IMR-90 (cell line): ENCODE results near the gene PMS2. TPM values are rescaled to one million over a fixed set of nuclear protein-coding genes. Genes with fewer than 3 reads are reported as not detected.

Experiments
- ATAC-seq: fragments of 200-7000 bp; cut with Tn5 transposase; 2 replicates; pipeline ENCODE4 v1.9.1; 2020; ENCODE audit warnings: low read depth, mild to moderate bottlenecking, moderate library complexity
- BruUV-seq: library from RNA; stranded (reverse); fragments of 400-500 nt; replicated peaks from 2 replicates; lab custom pipeline; 2021; lab: Mats Ljungman, UMichigan
- CTCF ChIA-PET: fragments of 300-600 bp; formaldehyde crosslinking; extraction: SDS; loops from one replicate; lab custom pipeline; 2021; ENCODE audit warnings: antibody characterized with exemption; lab: Yijun Ruan, JAX
- POLR2A ChIA-PET: fragments of 300-600 bp; sonication (Branson Sonifier 250); formaldehyde crosslinking; loops from one replicate; lab custom pipeline; 2022; ENCODE audit warnings: antibody characterized with exemption; ENCODE audit not compliant: unreplicated experiment; lab: Charles Lee
- DNase-seq: peaks from one replicate; pipeline ENCODE4 v3.0.0; 2013
- H2AFZ ChIP-seq: replicated peaks from 2 replicates; pipeline ENCODE3; 2013; ENCODE audit warnings: low read length, mild to moderate bottlenecking; ENCODE audit not compliant: poor library complexity
- H2AK5ac ChIP-seq: 2 replicates; pipeline ENCODE4 v1.6.1; 2013; ENCODE audit warnings: low read depth, low read length, inconsistent platforms
- H2AK9ac ChIP-seq: replicated peaks from 2 replicates; pipeline ENCODE3; 2013; ENCODE audit warnings: mild to moderate bottlenecking, low read depth, low read length, moderate library complexity; ENCODE audit not compliant: poor library complexity
- H2BK120ac ChIP-seq: 2 replicates; pipeline ENCODE4 v1.6.1; 2013; ENCODE audit warnings: low read depth, low read length, inconsistent platforms
- H2BK15ac ChIP-seq: 3 replicates; pipeline ENCODE4 v1.6.1; 2013; ENCODE audit warnings: low read depth, low read length, inconsistent platforms
- H2BK20ac ChIP-seq: 2 replicates; pipeline ENCODE4 v1.6.1; 2013; ENCODE audit warnings: low read depth, mild to moderate bottlenecking, inconsistent platforms, low read length, moderate library complexity
- H2BK5ac ChIP-seq: 2 replicates; pipeline ENCODE4 v1.6.1; 2013; ENCODE audit warnings: mild to moderate bottlenecking, low read depth, low read length, inconsistent platforms; ENCODE audit not compliant: poor library complexity, severe bottlenecking
- H3K14ac ChIP-seq: replicated peaks from 2 replicates; pipeline ENCODE4 v1.6.1; 2013; ENCODE audit warnings: low read depth, low read length, inconsistent platforms
- H3K18ac ChIP-seq: 2 replicates; pipeline ENCODE4 v1.6.1; 2013; ENCODE audit warnings: low read depth, low read length, control low read depth
- H3K23ac ChIP-seq: 2 replicates; pipeline ENCODE4 v1.6.1; 2013; ENCODE audit warnings: low read depth, low read length, inconsistent platforms
- H3K27ac ChIP-seq: 2 replicates; pipeline ENCODE4 v1.5.1; 2013; ENCODE audit warnings: mild to moderate bottlenecking, control low read depth, low read length; ENCODE audit not compliant: insufficient read depth
- H3K27me3 ChIP-seq: 2 replicates; pipeline ENCODE4 v1.6.1; 2013; ENCODE audit warnings: low read length; ENCODE audit not compliant: control insufficient read depth, insufficient read depth
- H3K36me3 ChIP-seq: 2 replicates; pipeline ENCODE4 v1.6.1; 2013; ENCODE audit warnings: low read length, mixed read lengths; ENCODE audit not compliant: control insufficient read depth, insufficient read depth
- H3K4ac ChIP-seq: 2 replicates; pipeline ENCODE4 v1.6.1; 2013; ENCODE audit warnings: low read depth, low read length, inconsistent platforms
- H3K4me1 ChIP-seq: 2 replicates; pipeline ENCODE4 v1.6.1; 2013; ENCODE audit warnings: low read length, mixed read lengths; ENCODE audit not compliant: control insufficient read depth, insufficient read depth
- H3K4me2 ChIP-seq: 2 replicates; pipeline ENCODE4 v1.6.1; 2013; ENCODE audit warnings: low read depth, mild to moderate bottlenecking, control low read depth, low read length, moderate library complexity
- H3K4me3 ChIP-seq: 2 replicates; pipeline ENCODE4 v1.5.1; 2013; ENCODE audit warnings: low read depth, mild to moderate bottlenecking, control low read depth, low read length, moderate library complexity; ENCODE audit not compliant: insufficient read depth
- H3K56ac ChIP-seq: 2 replicates; pipeline ENCODE4 v1.6.1; 2013; ENCODE audit warnings: low read length, inconsistent platforms; ENCODE audit not compliant: insufficient read depth; ENCODE audit errors: extremely low read depth
- H3K79me1 ChIP-seq, 2 experiments: 2 replicates each; pipeline ENCODE4 v1.6.1; 2013; ENCODE audit warnings: low read length in 2 of 2, inconsistent platforms in 1 of 2, low read depth in 1 of 2
- H3K9ac ChIP-seq: 2 replicates; pipeline ENCODE4 v1.6.1; 2013; ENCODE audit warnings: low read depth, low read length, control low read depth
- H3K9me1 ChIP-seq: 2 replicates; pipeline ENCODE4 v1.6.1; 2013; ENCODE audit warnings: low read length, inconsistent platforms; ENCODE audit not compliant: insufficient read depth
- H3K9me3 ChIP-seq: 2 replicates; pipeline ENCODE4 v1.6.1; 2013; ENCODE audit warnings: low read length; ENCODE audit not compliant: control insufficient read depth, insufficient read depth
- H4K20me1 ChIP-seq: 2 replicates; pipeline ENCODE4 v1.6.1; 2013; ENCODE audit warnings: low read length, inconsistent platforms; ENCODE audit not compliant: insufficient read depth
- H4K5ac ChIP-seq: 2 replicates; pipeline ENCODE4 v1.6.1; 2013; ENCODE audit warnings: mild to moderate bottlenecking, low read depth, low read length, control low read depth
- H4K8ac ChIP-seq, 2 experiments: 2 replicates each; pipeline ENCODE4 v1.6.1; 2013; ENCODE audit warnings: low read depth in 2 of 2, low read length in 2 of 2, control low read depth in 1 of 2, inconsistent platforms in 1 of 2
- H4K91ac ChIP-seq: 2 replicates; pipeline ENCODE4 v1.6.1; 2013; ENCODE audit warnings: low read depth, low read length, inconsistent platforms; ENCODE audit not compliant: insufficient read depth
- POLR2A ChIP-seq: IDR thresholded peaks from 2 replicates; pipeline ENCODE4 v1.6.1; 2012; ENCODE audit warnings: mild to moderate bottlenecking, low read depth, low read length
- WGBS, 2 experiments: methylation state at CpG; one replicate each; pipeline versions ENCODE4 v1.1.5 to v1.1.7; 2013; ENCODE audit warnings: missing lambda C conversion rate in 2 of 2; ENCODE audit not compliant: insufficient read length in 1 of 2; ENCODE audit errors: extremely low coverage in 2 of 2; 5-methylcytosine and 5-hydroxymethylcytosine counted together
- dilution Hi-C: fragments of 300-500 bp; cut with HindIII; formaldehyde crosslinking; loops from one replicate; pipeline ENCODE4 v1.14.3; 2018; ENCODE audit warnings: low sequenced_read_pairs; ENCODE audit not compliant: unreplicated experiment
- in situ Hi-C: fragments of 300-500 bp; cut with MboI; formaldehyde crosslinking; loops from 3 replicates; pipeline ENCODE4 v1.14.3; 2019; ENCODE audit warnings: low sequenced_read_pairs, inconsistent platforms, mixed read lengths
- intact Hi-C: fragments of 100-400 bp; cut with micrococcal nuclease; formaldehyde crosslinking; loops from 2 replicates; pipeline ENCODE4 v1.10.0; 2022
- polyA plus RNA-seq, 3 experiments: library from polyadenylated mRNA; depleted of rRNA; stranded (reverse); fragments of >200 nt; gene quantifications; 2 replicates each; pipeline ENCODE4 v1.2.3, GENCODE V29; 2012; ENCODE audit warnings: low replicate concordance in 1 of 3
- total RNA-seq: library from RNA; depleted of rRNA; stranded (reverse); fragments of >200 nt; gene quantifications from 2 replicates; pipeline ENCODE4 v1.2.3, GENCODE V29; 2012

PMS2 gene
- total and polyA plus RNA-seq, 2 of the 4 experiments (the other 2 are of a cell fraction) = 6.8 to 14.3 TPM

DNA sequence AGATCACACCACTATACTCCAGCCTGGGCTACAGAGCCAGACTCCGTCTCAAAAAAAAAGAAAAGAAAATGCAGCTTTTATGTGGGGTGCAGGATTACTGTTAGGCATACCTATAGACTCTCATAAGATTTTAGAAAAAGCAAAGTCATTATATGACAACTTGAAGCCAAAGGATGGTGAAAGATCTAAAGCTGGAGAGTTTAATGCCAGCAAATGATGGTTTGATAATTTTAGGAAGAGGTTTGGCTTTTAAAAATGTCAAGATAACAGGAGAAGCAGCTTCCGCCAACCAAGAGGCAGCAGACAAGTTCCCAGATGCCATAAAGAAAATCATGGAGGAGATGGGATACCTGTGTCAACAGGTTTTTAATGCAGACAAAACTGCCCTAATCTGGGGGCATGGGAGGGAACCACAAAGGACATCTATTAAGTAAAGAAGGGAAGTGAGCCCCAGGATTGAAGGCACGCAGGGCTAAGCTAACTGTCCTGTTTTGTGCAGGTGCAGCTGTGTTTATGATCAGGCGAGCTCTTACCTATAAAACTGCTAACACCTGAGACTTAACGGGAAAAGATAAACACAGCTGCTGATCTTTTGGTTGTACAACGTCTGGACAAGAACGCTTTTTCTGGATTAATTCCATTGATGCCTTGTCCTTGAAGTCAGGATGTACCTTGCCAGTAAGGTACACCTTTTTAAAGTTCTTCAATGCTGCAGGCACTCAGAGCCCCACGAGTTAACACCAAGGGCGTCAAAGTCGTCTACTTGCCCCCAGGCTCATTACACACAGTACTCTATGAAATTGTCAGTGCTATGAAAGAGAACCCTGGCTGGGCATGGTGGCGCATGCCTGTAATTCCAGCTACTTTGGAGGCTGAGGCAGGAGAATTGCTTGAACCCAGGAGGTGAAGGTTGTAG is 11.8 kb upstream of the PMS2 start:
- intact Hi-C loops (no loop called here), dilution Hi-C loops (no loop called here), in situ Hi-C loops (no loop called here)
- no peak overlapping the region for H3K18ac ChIP-seq
- H2BK120ac ChIP-seq = no peak overlapping the region
- no peaks in the 10 kb centered on the region for H3K9me3 ChIP-seq
- no peaks in the 10 kb centered on the region for H4K20me1 ChIP-seq
- H3K4me2 ChIP-seq = no peak overlapping the region
- H2AK5ac ChIP-seq = no peak overlapping the region
- no peak overlapping the region for H3K9ac ChIP-seq
- no peak overlapping the region for H3K27ac ChIP-seq
- H4K8ac ChIP-seq = no peak overlapping the region
- no peak overlapping the region for H3K23ac ChIP-seq
- no peak overlapping the region for H2AFZ ChIP-seq
- TF ChIP-seq POLR2A = no peak
- DNase-seq (no peak), ATAC-seq (no peak)
- H4K91ac ChIP-seq = no peak overlapping the region
- peaks cover 9 to 34% of the 10 kb centered on the region in 2 experiments for H3K79me1 ChIP-seq
- no peak overlapping the region for H2AK9ac ChIP-seq
- no peak overlapping the region for H2BK15ac ChIP-seq
- H3K27me3 ChIP-seq = no peaks in the 10 kb centered on the region
- H4K5ac ChIP-seq = no peak overlapping the region
- no peak overlapping the region for H3K14ac ChIP-seq
- ChIA-PET CTCF (no interaction called here), POLR2A (no interaction called here)
- H3K4me3 ChIP-seq = no peak overlapping the region
- H3K4me1 ChIP-seq = peaks cover 5% of the 10 kb centered on the region
- peaks cover 4% of the 10 kb centered on the region for H3K9me1 ChIP-seq
- peaks cover 65% of the 10 kb centered on the region for H3K36me3 ChIP-seq
- no peak overlapping the region for H2BK20ac ChIP-seq
- H3K4ac ChIP-seq = no peak overlapping the region
- BruUV-seq = no TSS peak
- WGBS, 2 experiments = 89% methylated on average over 4 of the region's 11 CpGs; no CpG with 5 or more reads in 1 of the 2 experiments
- H3K56ac ChIP-seq = no peak overlapping the region
- H2BK5ac ChIP-seq = no peak overlapping the region
